ENCODE measurements around the gene KCNG4.

KCNG4 gene

GRCh38 chr16:84239909-84240308 lies at the start of gene KCNG4:
KCNG4 (minus strand) TSS chr16:84240012; CDS start chr16:84237485, 2,527 bp downstream.
- ChIA-PET POLR2A (no interaction called here), CTCF (interaction anchor here (0.7 to 1.2 kb wide), 3 partner anchors 8 to 197 kb away, joined by 3 read pairs; partner anchors contain the start of gene SLC38A8)

GRCh38 chr16:84288902-84289301 lies 49.1 kb upstream of the KCNG4 start:
- no peaks in the 10 kb centered on the region for H3K4me1 ChIP-seq (ENCODE audit: control insufficient read depth, insufficient read depth, low read length)
- no peaks in the 10 kb centered on the region for H3K36me3 ChIP-seq (ENCODE audit: control insufficient read depth in 2 of 2, insufficient read depth in 1 of 2, low read length in 2 of 2)
- no peak overlapping the region for H3K4me3 ChIP-seq (ENCODE audit: low read depth, low read length)
- ChIA-PET CTCF (interaction anchor here (1.5 to 2.5 kb wide), 2 partner anchors 11 to 12 kb away, joined by 4 to 10 read pairs; no protein-coding TSS in a partner anchor), POLR2A (no interaction called here)
- TF ChIP-seq ZNF768 (tag by site-specific recombination; IDR thresholded peaks at IDR 0.05) (peak; percentile 30; the same call in 1 of the 2 replicates), GLIS2 (tag by site-specific recombination; IDR thresholded peaks at IDR 0.05) (no peak)
- no peaks in the 10 kb centered on the region for H3K9me3 ChIP-seq (ENCODE audit: control insufficient read depth, insufficient read depth, low read depth, low read length)
- no peak overlapping the region for H3K27ac ChIP-seq (ENCODE audit: extremely low read depth, low read depth, low read length)

More at GRCh38 chr16:84239909-84240308, at the start of gene KCNG4:
- Histone ChIP-seq H3K4me1 (ENCODE audit: control insufficient read depth, insufficient read depth, low read length) (no peaks in the 10 kb centered on the region), H3K4me3 (ENCODE audit: low read depth, low read length) (no peak within 1 kb of the TSS), H3K9me3 (ENCODE audit: control insufficient read depth, insufficient read depth, low read depth, low read length) (no peaks in the 10 kb centered on the region), H3K27ac (ENCODE audit: extremely low read depth, low read depth, low read length) (no peak within 1 kb of the TSS), H3K36me3 (ENCODE audit: control insufficient read depth in 2 of 2, insufficient read depth in 1 of 2, low read length in 2 of 2) (no peaks in the 10 kb centered on the region)
- no peak for TF ChIP-seq ZNF2 (tag by site-specific recombination; IDR thresholded peaks at IDR 0.05)

GRCh38 chr16:84286578-84287240 lies 46.9 kb upstream of the KCNG4 start:
- H3K27ac ChIP-seq (ENCODE audit: extremely low read depth, low read depth, low read length) = no peak overlapping the region
- no peak for TF ChIP-seq ZFP3 (tag by site-specific recombination; IDR thresholded peaks at IDR 0.05; ENCODE audit: low read depth)
- no peak for TF ChIP-seq ZBTB21 (tag by site-specific recombination; IDR thresholded peaks at IDR 0.05)
- no peak for TF ChIP-seq ZNF704 (tag by site-specific recombination; IDR thresholded peaks at IDR 0.05)
- no peak for TF ChIP-seq ZNF362 (tag by site-specific recombination; IDR thresholded peaks at IDR 0.05)
- TF ChIP-seq ZNF148 (tag by site-specific recombination; IDR thresholded peaks at IDR 0.05; ENCODE audit: borderline replicate concordance) = no peak
- TF ChIP-seq TSHZ1 (tag by site-specific recombination; IDR thresholded peaks at IDR 0.05; ENCODE audit: borderline replicate concordance) = no peak
- TF ChIP-seq KLF16 (tag by site-specific recombination; IDR thresholded peaks at IDR 0.05) = no peak
- TF ChIP-seq ZSCAN4 (tag by site-specific recombination; IDR thresholded peaks at IDR 0.05) = no peak
- TF ChIP-seq ZNF510 (tag by site-specific recombination; IDR thresholded peaks at IDR 0.05; ENCODE audit: insufficient replicate concordance) = no peak
- TF ChIP-seq ZNF777 (tag by site-specific recombination; IDR thresholded peaks at IDR 0.05; ENCODE audit: borderline replicate concordance) = no peak
- H3K36me3 ChIP-seq (ENCODE audit: control insufficient read depth in 2 of 2, insufficient read depth in 1 of 2, low read length in 2 of 2) = no peaks in the 10 kb centered on the region
- no peaks in the 10 kb centered on the region for H3K4me1 ChIP-seq (ENCODE audit: control insufficient read depth, insufficient read depth, low read length)
- ChIA-PET POLR2A (no interaction called here), CTCF (interaction anchor here (1.9 kb wide), 1 partner anchor 11 kb away, joined by 7 read pairs; no protein-coding TSS in a partner anchor)
- no peak overlapping the region for H3K4me3 ChIP-seq (ENCODE audit: low read depth, low read length)
- H3K9me3 ChIP-seq (ENCODE audit: control insufficient read depth, insufficient read depth, low read depth, low read length) = no peaks in the 10 kb centered on the region

All from HEK293 (cell line).